DND-41 (cell line): Measurements from ENCODE around the gene MCUB.

Experiments used
- ATAC-seq: fragments of 200-7000 bp; cut with Tn5 transposase; 3 replicates; pipeline ENCODE4 v1.9.1; 2021; ENCODE audit warnings: low read depth; ENCODE audit not compliant: insufficient read depth
- DNase-seq: peaks from one replicate; pipeline ENCODE4 v3.0.0-alpha.2; 2020
- H2AFZ ChIP-seq: 2 replicates; pipeline ENCODE4 v1.6.0; 2012; ENCODE audit warnings: low read depth, low read length
- H3K27ac ChIP-seq: 2 replicates; pipeline ENCODE4 v1.5.1; 2012; ENCODE audit warnings: low read length, inconsistent platforms
- H3K27me3 ChIP-seq: fragments of 200-600 bp; sonication (generic); 2 replicates; pipeline ENCODE4 v1.6.0; 2012; ENCODE audit warnings: low read length, mild to moderate bottlenecking, inconsistent platforms; ENCODE audit not compliant: insufficient read depth, poor library complexity
- H3K36me3 ChIP-seq: 2 replicates; pipeline ENCODE4 v1.5.1; 2012; ENCODE audit warnings: low read length, inconsistent platforms; ENCODE audit not compliant: insufficient read depth
- H3K4me1 ChIP-seq: 2 replicates; pipeline ENCODE4 v1.5.1; 2012; ENCODE audit warnings: mild to moderate bottlenecking, low read length; ENCODE audit not compliant: insufficient read depth
- H3K4me2 ChIP-seq: 2 replicates; pipeline ENCODE4 v1.6.0; 2012; ENCODE audit warnings: mild to moderate bottlenecking, moderate library complexity, low read length, inconsistent platforms; ENCODE audit not compliant: insufficient read depth
- H3K4me3 ChIP-seq, 2 experiments: fragments of 200-600 bp in 1 of 2; shearing (Covaris generic) in 1 of 2; 2 replicates each; pipeline ENCODE4 v1.5.1; 2012 to 2016; ENCODE audit warnings: inconsistent platforms in 2 of 2, low read length in 2 of 2, mild to moderate bottlenecking in 2 of 2, low read depth in 1 of 2, moderate library complexity in 1 of 2
- H3K79me2 ChIP-seq: 2 replicates; pipeline ENCODE4 v1.6.0; 2012; ENCODE audit warnings: low read length, inconsistent platforms; ENCODE audit not compliant: insufficient read depth
- H3K9ac ChIP-seq: 2 replicates; pipeline ENCODE4 v1.6.0; 2012; ENCODE audit warnings: low read depth, mild to moderate bottlenecking, inconsistent platforms, low read length, moderate library complexity
- H3K9me3 ChIP-seq: 2 replicates; pipeline ENCODE4 v1.5.1; 2012; ENCODE audit warnings: low read length, moderate library complexity, mild to moderate bottlenecking, inconsistent platforms; ENCODE audit not compliant: insufficient read depth, severe bottlenecking
- H4K20me1 ChIP-seq: 2 replicates; pipeline ENCODE4 v1.6.0; 2012; ENCODE audit warnings: low read length; ENCODE audit not compliant: insufficient read depth
- CTCF ChIP-seq: IDR thresholded peaks from 2 replicates; pipeline ENCODE4 v1.5.1; 2012; ENCODE audit warnings: borderline replicate concordance, low read length, moderate library complexity, mild to moderate bottlenecking; ENCODE audit not compliant: poor library complexity, severe bottlenecking; ENCODE audit errors: extremely low read depth
- EZH2 ChIP-seq: IDR thresholded peaks from 3 replicates; pipeline ENCODE4 v1.6.1; 2012; ENCODE audit warnings: borderline replicate concordance, low read depth, mild to moderate bottlenecking, moderate library complexity, low read length, inconsistent platforms; ENCODE audit not compliant: severe bottlenecking

MCUB gene

GRCh38 chr4:109672169-109672930 is 112.3 kb downstream of the MCUB start:
- no peak overlapping the region for H2AFZ ChIP-seq
- H3K79me2 ChIP-seq: no peaks in the 10 kb centered on the region
- TF ChIP-seq EZH2 (no peak), CTCF (no peak)
- no peak overlapping the region for H3K9ac ChIP-seq
- H3K36me3 ChIP-seq: peaks cover 32% of the 10 kb centered on the region; the same call in 1 of the 2 replicates
- no peaks in the 10 kb centered on the region for H3K27me3 ChIP-seq
- no peak overlapping the region for H3K4me3 ChIP-seq
- H3K27ac ChIP-seq: no peak overlapping the region
- H3K4me2 ChIP-seq: no peak overlapping the region
- no peaks in the 10 kb centered on the region for H3K4me1 ChIP-seq
- peaks cover 11% of the 10 kb centered on the region for H3K9me3 ChIP-seq
- H4K20me1 ChIP-seq: no peaks in the 10 kb centered on the region
- ATAC-seq: no peak
- no peak for DNase-seq

GRCh38 chr4:109673303-109673702 is 113.3 kb downstream of the MCUB start:
- H3K4me1 ChIP-seq: no peaks in the 10 kb centered on the region
- H3K4me2 ChIP-seq: no peak overlapping the region
- no peaks in the 10 kb centered on the region for H3K27me3 ChIP-seq
- ATAC-seq: no peak
- peaks cover 14% of the 10 kb centered on the region for H3K9me3 ChIP-seq
- H3K36me3 ChIP-seq: peaks cover 34% of the 10 kb centered on the region; the same call in 1 of the 2 replicates
- H3K9ac ChIP-seq: no peak overlapping the region
- no peak overlapping the region for H3K4me3 ChIP-seq
- no peak overlapping the region for H3K27ac ChIP-seq
- TF ChIP-seq EZH2: no peak
- no peak for TF ChIP-seq CTCF
- H4K20me1 ChIP-seq: no peaks in the 10 kb centered on the region
- no peaks in the 10 kb centered on the region for H3K79me2 ChIP-seq
- DNase-seq: no peak
- H2AFZ ChIP-seq: no peak overlapping the region

- ATAC-seq: no peak
- no peak for DNase-seq
- Histone ChIP-seq H2AFZ (no peak overlapping the region), H3K9ac (no peak overlapping the region), H3K9me3 (peaks cover 14% of the 10 kb centered on the region), H3K27ac (no peak overlapping the region), H3K4me3 (no peak overlapping the region), H3K79me2 (no peaks in the 10 kb centered on the region), H3K4me1 (no peaks in the 10 kb centered on the region), H3K36me3 (peaks cover 34% of the 10 kb centered on the region), H3K27me3 (no peaks in the 10 kb centered on the region), H3K4me2 (no peak overlapping the region), H4K20me1 (no peaks in the 10 kb centered on the region)
- TF ChIP-seq CTCF (no peak), EZH2 (no peak)
Measured at GRCh38 chr4:109675181-109675580, 115.1 kb downstream of the MCUB start.
